PC-3 (cell line): ENCODE data around the gene S1PR1.

Experiments
- CTCF ChIP-seq: fragments of 300-600 bp; sonication (generic); conservative IDR thresholded peaks from 2 replicates; pipeline ENCODE4 v1.5.1; 2017; ENCODE audit warnings: antibody characterized with exemption, low read depth, mild to moderate bottlenecking, low read length
- EZH2 ChIP-seq: fragments of 300-600 bp; sonication (generic); IDR thresholded peaks from one replicate; pipeline ENCODE4 v1.6.1; 2017; ENCODE audit warnings: antibody characterized with exemption, mild to moderate bottlenecking, low read length; ENCODE audit not compliant: unreplicated experiment
- EZH2phosphoT487 ChIP-seq: fragments of 300-600 bp; sonication (generic); IDR thresholded peaks from 2 replicates; pipeline ENCODE4 v1.6.1; 2018; ENCODE audit warnings: mild to moderate bottlenecking, antibody characterized with exemption, low read length, borderline replicate concordance

DNA sequence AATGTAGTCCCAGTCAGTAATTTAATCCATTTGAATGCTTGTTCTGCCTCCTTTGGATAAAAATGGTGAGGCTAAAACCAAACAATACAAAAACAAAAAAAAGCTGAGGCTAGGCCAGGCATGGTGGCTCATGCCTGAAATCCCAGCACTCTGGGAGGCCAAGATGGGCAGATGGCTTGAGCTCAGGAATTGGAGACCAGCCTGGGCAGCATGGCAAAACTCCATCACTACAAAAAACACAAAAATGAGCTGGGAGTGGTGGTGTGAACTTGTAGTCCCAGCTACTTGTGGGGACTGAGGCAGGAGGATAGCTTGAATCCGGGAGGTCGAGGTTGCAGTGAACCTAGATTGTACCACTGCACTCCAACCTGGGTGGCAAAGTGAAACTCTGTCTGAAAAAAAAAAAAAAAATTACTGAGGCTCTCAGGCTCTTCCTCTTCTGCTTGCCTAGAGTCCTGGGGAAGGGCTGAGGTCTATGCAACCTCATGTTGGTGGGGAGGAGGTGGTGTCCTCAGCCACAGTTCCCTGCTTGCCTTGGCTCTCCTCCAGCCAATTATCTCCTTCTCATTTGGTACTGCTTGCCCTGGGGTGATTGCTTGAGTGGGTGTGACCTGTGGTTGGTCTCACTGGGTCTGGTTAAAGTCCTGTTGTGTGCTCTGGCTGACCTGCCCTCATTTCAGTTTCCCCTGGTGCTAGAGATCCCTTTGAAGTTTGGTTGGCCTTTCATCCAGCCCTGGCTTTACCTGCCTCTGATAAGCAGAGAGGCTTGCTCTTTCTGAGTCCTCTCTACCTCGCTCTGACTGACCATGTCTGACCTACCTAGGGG lies 20.9 kb downstream of the S1PR1 start:
- TF ChIP-seq CTCF = no peak
- TF ChIP-seq EZH2 = no peak
- TF ChIP-seq EZH2phosphoT487 = no peak
